ENCODE results near the gene RNF144A. TPM values are rescaled to one million over a fixed set of nuclear protein-coding genes. Genes with fewer than 3 reads are reported as not detected.
"Not testable (repeated sequence)": the region's sequence is repeated elsewhere in the genome, so short reads cannot be mapped to it uniquely, and the experiment has no call there.

RNF144A gene
- total and polyA plus RNA-seq, 11 donors = 3.5 to 27.2 (median 11.9) TPM

GRCh38 chr2:6995391-6996097 lies 78.3 kb downstream of the RNF144A start:
- peaks cover 0 to 5% (median 0%) of the 10 kb centered on the region in 12 donors for H3K9me3 ChIP-seq
- TF ChIP-seq POLR2A (IDR thresholded peaks at IDR 0.05) = no peak
- TF ChIP-seq, protein P1, sequence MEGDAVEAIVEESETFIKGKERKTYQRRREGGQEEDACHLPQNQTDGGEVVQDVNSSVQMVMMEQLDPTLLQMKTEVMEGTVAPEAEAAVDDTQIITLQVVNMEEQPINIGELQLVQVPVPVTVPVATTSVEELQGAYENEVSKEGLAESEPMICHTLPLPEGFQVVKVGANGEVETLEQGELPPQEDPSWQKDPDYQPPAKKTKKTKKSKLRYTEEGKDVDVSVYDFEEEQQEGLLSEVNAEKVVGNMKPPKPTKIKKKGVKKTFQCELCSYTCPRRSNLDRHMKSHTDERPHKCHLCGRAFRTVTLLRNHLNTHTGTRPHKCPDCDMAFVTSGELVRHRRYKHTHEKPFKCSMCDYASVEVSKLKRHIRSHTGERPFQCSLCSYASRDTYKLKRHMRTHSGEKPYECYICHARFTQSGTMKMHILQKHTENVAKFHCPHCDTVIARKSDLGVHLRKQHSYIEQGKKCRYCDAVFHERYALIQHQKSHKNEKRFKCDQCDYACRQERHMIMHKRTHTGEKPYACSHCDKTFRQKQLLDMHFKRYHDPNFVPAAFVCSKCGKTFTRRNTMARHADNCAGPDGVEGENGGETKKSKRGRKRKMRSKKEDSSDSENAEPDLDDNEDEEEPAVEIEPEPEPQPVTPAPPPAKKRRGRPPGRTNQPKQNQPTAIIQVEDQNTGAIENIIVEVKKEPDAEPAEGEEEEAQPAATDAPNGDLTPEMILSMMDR (IDR thresholded peaks at IDR 0.05) = no peak
- intact Hi-C loops (cut with DNase I) = no loop called here
- peaks cover 6 to 44% (median 34%) of the 10 kb centered on the region in 12 donors for H3K4me1 ChIP-seq
- peak overlapping the region in 4 of 12 donors; percentile 52 to 72 (median 64) for H3K27ac ChIP-seq
- H3K4me3 ChIP-seq = no peak overlapping the region
- WGBS, 4 donors = 77 to 88% (median 81%) methylated on average over 10 to 11 of the region's 11 CpGs
- no peaks in the 10 kb centered on the region for H3K27me3 ChIP-seq
- ATAC-seq = no peak
- no peak for DNase-seq
- H3K36me3 ChIP-seq = peaks cover 0 to 16% (median 0%) of the 10 kb centered on the region in 9 donors

GRCh38 chr2:6999211-6999877 lies 82.1 kb downstream of the RNF144A start:
- Histone ChIP-seq H3K4me3 (no peak overlapping the region), H3K4me1 (peaks cover 0 to 29% (median 7%) of the 10 kb centered on the region in 12 donors), H3K27me3 (no peaks in the 10 kb centered on the region), H3K9me3 (no peaks in the 10 kb centered on the region), H3K36me3 (peaks cover 0 to 7% (median 4%) of the 10 kb centered on the region in 9 donors), H3K27ac (no peak overlapping the region)
- ATAC-seq = no peak
- no peak for TF ChIP-seq POLR2A (IDR thresholded peaks at IDR 0.05)
- TF ChIP-seq, protein P1 (IDR thresholded peaks at IDR 0.05) = no peak
- intact Hi-C loops (cut with DNase I) = no loop called here
- no peak for DNase-seq
- 86 to 92% (median 90%) methylated on average over 7 of the region's 7 CpGs for WGBS, 4 donors

GRCh38 chr2:7001395-7001794 lies 84.2 kb downstream of the RNF144A start:
- ATAC-seq; intact Hi-C loops (cut with DNase I); H3K27ac ChIP-seq; H3K36me3 ChIP-seq; H3K4me3 ChIP-seq; H3K9me3 ChIP-seq; DNase-seq; H3K27me3 ChIP-seq: not testable (repeated sequence)
- peaks cover 0 to 41% (median 4%) of the 10 kb centered on the region in 12 donors for H3K4me1 ChIP-seq
- WGBS, 4 donors = 84 to 92% (median 88%) methylated on average over 6 of the region's 6 CpGs

GRCh38 chr2:7003895-7004294 lies 86.7 kb downstream of the RNF144A start:
- ATAC-seq (no peak), DNase-seq (no peak)
- peaks cover 0 to 5% (median 0%) of the 10 kb centered on the region in 9 donors for H3K36me3 ChIP-seq
- no peak for TF ChIP-seq POLR2A (IDR thresholded peaks at IDR 0.05)
- TF ChIP-seq, protein P1 (IDR thresholded peaks at IDR 0.05) = no peak
- peaks cover 10 to 53% (median 26%) of the 10 kb centered on the region in 12 donors for H3K4me1 ChIP-seq
- intact Hi-C loops (cut with DNase I) = no loop called here
- no peak overlapping the region for H3K27ac ChIP-seq
- 90 to 100% (median 97%) methylated on average over 3 of the region's 3 CpGs for WGBS, 4 donors
- H3K9me3 ChIP-seq = no peaks in the 10 kb centered on the region
- no peaks in the 10 kb centered on the region for H3K27me3 ChIP-seq
- H3K4me3 ChIP-seq = no peak overlapping the region
